ENCODE data around the gene PCP4L1. TPM values are rescaled to one million over a fixed set of nuclear protein-coding genes. Genes with fewer than 3 reads are reported as not detected.

PCP4L1 gene
- total RNA-seq, 1 experiment from 2014 or later = 0.83 TPM

GRCh38 chr1:161214369-161214768 is 44.2 kb upstream of the PCP4L1 start:
- H3K4ac ChIP-seq (ENCODE audit: low read depth, low read length) = no peak overlapping the region
- TF ChIP-seq, protein P1, sequence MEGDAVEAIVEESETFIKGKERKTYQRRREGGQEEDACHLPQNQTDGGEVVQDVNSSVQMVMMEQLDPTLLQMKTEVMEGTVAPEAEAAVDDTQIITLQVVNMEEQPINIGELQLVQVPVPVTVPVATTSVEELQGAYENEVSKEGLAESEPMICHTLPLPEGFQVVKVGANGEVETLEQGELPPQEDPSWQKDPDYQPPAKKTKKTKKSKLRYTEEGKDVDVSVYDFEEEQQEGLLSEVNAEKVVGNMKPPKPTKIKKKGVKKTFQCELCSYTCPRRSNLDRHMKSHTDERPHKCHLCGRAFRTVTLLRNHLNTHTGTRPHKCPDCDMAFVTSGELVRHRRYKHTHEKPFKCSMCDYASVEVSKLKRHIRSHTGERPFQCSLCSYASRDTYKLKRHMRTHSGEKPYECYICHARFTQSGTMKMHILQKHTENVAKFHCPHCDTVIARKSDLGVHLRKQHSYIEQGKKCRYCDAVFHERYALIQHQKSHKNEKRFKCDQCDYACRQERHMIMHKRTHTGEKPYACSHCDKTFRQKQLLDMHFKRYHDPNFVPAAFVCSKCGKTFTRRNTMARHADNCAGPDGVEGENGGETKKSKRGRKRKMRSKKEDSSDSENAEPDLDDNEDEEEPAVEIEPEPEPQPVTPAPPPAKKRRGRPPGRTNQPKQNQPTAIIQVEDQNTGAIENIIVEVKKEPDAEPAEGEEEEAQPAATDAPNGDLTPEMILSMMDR (conservative IDR thresholded peaks at IDR 0.05) = no peak
- H4K5ac ChIP-seq (ENCODE audit: insufficient read length, low read depth, low read length) = no peak overlapping the region
- H3K9ac ChIP-seq (ENCODE audit: extremely low read depth, insufficient read length, low read length) = no peak overlapping the region
- no peaks in the 10 kb centered on the region for H3K79me1 ChIP-seq (ENCODE audit: insufficient read depth, low read depth, low read length, poor library complexity, severe bottlenecking)
- H2BK5ac ChIP-seq (ENCODE audit: insufficient read length, low read length) = no peak overlapping the region
- no peak overlapping the region for H3K56ac ChIP-seq (ENCODE audit: insufficient read length, low read depth, low read length)
- H3K4me1 ChIP-seq (ENCODE audit: insufficient read depth, low read length) = peaks cover 6% of the 10 kb centered on the region; the same call in 1 of the 2 replicates
- Mint-ChIP-seq H3K4me3 (no peak overlapping the region), H3K27me3 (ENCODE audit: low read depth) (no peaks in the 10 kb centered on the region), H3K36me3 (ENCODE audit: insufficient read depth in 1 of 3, low read depth in 3 of 3) (peaks cover 23 to 54% (median 52%) of the 10 kb centered on the region in 3 experiments), H3K4me1 (peaks cover 24 to 29% of the 10 kb centered on the region in 2 experiments), H3K27ac (peak overlapping the region in 1 of 3 experiments; percentile 65; a peak in 2 of 7 replicates), H3K9me3 (no peaks in the 10 kb centered on the region)
- no peak overlapping the region for H2BK120ac ChIP-seq (ENCODE audit: low read depth, low read length, poor library complexity, severe bottlenecking)
- no peak overlapping the region for H3K4me2 ChIP-seq (ENCODE audit: insufficient read depth, insufficient read length, low read length)
- H3K27ac ChIP-seq (ENCODE audit: insufficient read length, low read depth, low read length) = no peak overlapping the region
- WGBS (ENCODE audit: extremely low coverage, insufficient read length, low lambda C conversion rate) = no CpG with 5 or more reads among the region's 9 CpGs
- no peaks in the 10 kb centered on the region for H3K79me2 ChIP-seq (ENCODE audit: insufficient read depth, low read length)
- H3K23me2 ChIP-seq (ENCODE audit: insufficient read length, low read depth, low read length, poor library complexity, severe bottlenecking) = no peaks in the 10 kb centered on the region
- H3K14ac ChIP-seq (ENCODE audit: insufficient read depth, low read length) = no peak overlapping the region
- no peak for DNase-seq
- no peak overlapping the region for H2BK15ac ChIP-seq (ENCODE audit: low read depth, low read length)
- H2BK12ac ChIP-seq (ENCODE audit: insufficient read length, low read depth, low read length) = no peak overlapping the region
- H3K23ac ChIP-seq (ENCODE audit: insufficient read length, low read depth, low read length) = no peak overlapping the region
- no peaks in the 10 kb centered on the region for H3K27me3 ChIP-seq (ENCODE audit: insufficient read depth, low read length)
- no peak overlapping the region for H4K91ac ChIP-seq (ENCODE audit: insufficient read length, low read depth, low read length)
- H3T11ph ChIP-seq (ENCODE audit: low read length) = no peak overlapping the region
- no peak overlapping the region for H2AK5ac ChIP-seq (ENCODE audit: insufficient read length, low read length)
- no peak overlapping the region for H4K8ac ChIP-seq (replicated peaks; ENCODE audit: insufficient read length, low read depth, low read length)
- no peak overlapping the region for H3K18ac ChIP-seq (ENCODE audit: insufficient read length, low read depth, low read length)
- H4K20me1 ChIP-seq (ENCODE audit: control insufficient read depth, insufficient read depth, insufficient read length) = no peaks in the 10 kb centered on the region
- H2BK20ac ChIP-seq (ENCODE audit: low read depth, low read length, poor library complexity, severe bottlenecking) = no peak overlapping the region
- no peaks in the 10 kb centered on the region for H3K9me3 ChIP-seq (ENCODE audit: control insufficient read depth, low read depth, low read length)
- no peak overlapping the region for H2AFZ ChIP-seq (ENCODE audit: low read length)
